Loucy (cell line): ENCODE data around the gene MRPL34.

ENCODE experiments used
- H2AFZ ChIP-seq: fragments of 200-600 bp; sonication (generic); 2 replicates; pipeline ENCODE4 v1.6.0; 2016; ENCODE audit warnings: antibody characterized with exemption, mild to moderate bottlenecking, low read length, moderate library complexity
- H3F3A ChIP-seq: fragments of 200-600 bp; 2 replicates; pipeline ENCODE4 v1.6.0; 2016; ENCODE audit warnings: antibody characterized with exemption, low read depth, mild to moderate bottlenecking
- H3K27me3 ChIP-seq: fragments of 200-600 bp; sonication (generic); 2 replicates; pipeline ENCODE4 v1.6.1; 2014; ENCODE audit warnings: low read length, mild to moderate bottlenecking; ENCODE audit not compliant: insufficient read depth, poor library complexity, severe bottlenecking
- H3K36me3 ChIP-seq: fragments of 200-600 bp; sonication (generic); 2 replicates; pipeline ENCODE4 v1.6.1; 2016; ENCODE audit warnings: low read length; ENCODE audit not compliant: insufficient read depth
- H3K4me1 ChIP-seq: fragments of 200-600 bp; sonication (generic); 2 replicates; pipeline ENCODE4 v1.5.1; 2014; ENCODE audit warnings: low read length, mild to moderate bottlenecking; ENCODE audit not compliant: insufficient read depth, poor library complexity, severe bottlenecking
- H3K4me2 ChIP-seq: fragments of 200-600 bp; sonication (generic); 2 replicates; pipeline ENCODE4 v1.6.0; 2014; ENCODE audit warnings: antibody characterized with exemption, low read length, low read depth, mild to moderate bottlenecking; ENCODE audit not compliant: poor library complexity, severe bottlenecking
- H3K4me3 ChIP-seq: fragments of 200-600 bp; sonication (generic); 2 replicates; pipeline ENCODE4 v1.5.1; 2014; ENCODE audit warnings: low read length, mild to moderate bottlenecking, mixed read lengths; ENCODE audit not compliant: poor library complexity, severe bottlenecking
- H3K79me2 ChIP-seq: fragments of 200-600 bp; sonication (generic); 2 replicates; pipeline ENCODE4 v1.6.1; 2014; ENCODE audit warnings: low read length; ENCODE audit not compliant: insufficient read depth
- H3K9ac ChIP-seq: fragments of 200-600 bp; sonication (generic); 2 replicates; pipeline ENCODE4 v1.6.0; 2014; ENCODE audit warnings: mild to moderate bottlenecking, low read depth, low read length, moderate library complexity; ENCODE audit not compliant: poor library complexity, severe bottlenecking
- H3K9me2 ChIP-seq: fragments of 200-600 bp; sonication (generic); replicated peaks from 2 replicates; pipeline ENCODE4 v1.6.1; 2016; ENCODE audit warnings: low read depth, low read length, mixed read lengths
- H3K9me3 ChIP-seq: fragments of 200-600 bp; sonication (generic); 2 replicates; pipeline ENCODE4 v1.6.1; 2014; ENCODE audit warnings: mild to moderate bottlenecking, antibody characterized with exemption, low read length, low read depth; ENCODE audit not compliant: insufficient read depth
- H4K20me1 ChIP-seq: fragments of 200-600 bp; sonication (generic); 2 replicates; pipeline ENCODE4 v1.6.0; 2014; ENCODE audit warnings: antibody characterized with exemption, low read length, mild to moderate bottlenecking; ENCODE audit not compliant: insufficient read depth, poor library complexity, severe bottlenecking
- CTCF ChIP-seq: fragments of 200-600 bp; sonication (generic); conservative IDR thresholded peaks from 2 replicates; pipeline ENCODE4 v1.5.1; 2014; ENCODE audit warnings: mild to moderate bottlenecking, antibody characterized with exemption, low read length
- EZH2phosphoT487 ChIP-seq: fragments of 200-600 bp; IDR thresholded peaks from 2 replicates; pipeline ENCODE4 v1.6.1; 2018; ENCODE audit warnings: antibody characterized with exemption, mild to moderate bottlenecking, moderate library complexity, borderline replicate concordance

Gene MRPL34

DNA sequence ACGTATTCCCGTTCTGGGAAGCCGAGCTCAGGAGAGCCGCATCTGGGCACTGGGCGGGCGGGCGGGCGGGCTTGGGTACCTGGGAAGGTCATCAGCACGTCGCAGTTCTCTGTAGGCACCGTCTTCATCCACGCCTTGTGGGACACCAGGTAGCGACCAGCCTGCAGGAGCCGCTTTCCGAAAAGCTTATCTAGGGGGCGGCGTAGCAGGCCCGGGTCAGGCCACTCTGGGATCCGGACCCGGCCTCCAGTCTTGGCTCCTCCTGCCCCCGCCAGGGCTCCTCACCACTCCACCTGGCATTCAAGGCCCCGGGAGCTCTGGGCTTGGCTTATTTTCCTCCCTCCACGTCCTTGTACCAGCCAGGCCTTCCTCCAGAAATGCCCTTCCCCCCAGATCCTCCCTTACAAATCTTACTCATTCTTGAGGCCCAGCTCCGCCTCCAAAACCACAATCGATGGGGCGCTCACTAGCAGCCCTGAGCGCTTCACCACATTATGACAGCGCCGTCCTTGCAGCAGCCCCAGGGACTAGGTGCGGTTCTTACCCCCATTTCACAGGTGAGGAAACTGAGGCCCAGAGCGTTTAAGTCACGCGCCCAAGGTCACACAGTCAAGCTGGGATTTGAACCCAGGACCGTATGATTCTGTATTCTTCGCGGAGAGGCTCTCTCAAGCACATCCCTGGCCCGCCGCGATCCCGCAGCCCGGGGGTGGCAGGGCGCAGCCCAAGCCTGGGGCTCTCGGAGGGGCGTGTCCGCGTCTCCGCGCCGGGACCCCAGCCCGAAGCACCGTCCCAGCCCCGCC is 28.1 kb downstream of the MRPL34 start:
- Histone ChIP-seq H3K4me1 (peaks cover 27% of the 10 kb centered on the region), H3F3A (peaks cover 6% of the 10 kb centered on the region; the same call in 1 of the 2 replicates), H3K79me2 (peaks cover 17% of the 10 kb centered on the region; the same call in 1 of the 2 replicates), H3K9me3 (no peaks in the 10 kb centered on the region), H4K20me1 (peaks cover 6% of the 10 kb centered on the region), H2AFZ (peak overlapping the region; percentile 97), H3K4me3 (peak overlapping the region; percentile 95), H3K27me3 (no peaks in the 10 kb centered on the region), H3K36me3 (no peaks in the 10 kb centered on the region), H3K9me2 (no peaks in the 10 kb centered on the region), H3K9ac (peak overlapping the region; percentile 87), H3K4me2 (peak overlapping the region; percentile 64)
- TF ChIP-seq CTCF (no peak), EZH2phosphoT487 (no peak)

DNA sequence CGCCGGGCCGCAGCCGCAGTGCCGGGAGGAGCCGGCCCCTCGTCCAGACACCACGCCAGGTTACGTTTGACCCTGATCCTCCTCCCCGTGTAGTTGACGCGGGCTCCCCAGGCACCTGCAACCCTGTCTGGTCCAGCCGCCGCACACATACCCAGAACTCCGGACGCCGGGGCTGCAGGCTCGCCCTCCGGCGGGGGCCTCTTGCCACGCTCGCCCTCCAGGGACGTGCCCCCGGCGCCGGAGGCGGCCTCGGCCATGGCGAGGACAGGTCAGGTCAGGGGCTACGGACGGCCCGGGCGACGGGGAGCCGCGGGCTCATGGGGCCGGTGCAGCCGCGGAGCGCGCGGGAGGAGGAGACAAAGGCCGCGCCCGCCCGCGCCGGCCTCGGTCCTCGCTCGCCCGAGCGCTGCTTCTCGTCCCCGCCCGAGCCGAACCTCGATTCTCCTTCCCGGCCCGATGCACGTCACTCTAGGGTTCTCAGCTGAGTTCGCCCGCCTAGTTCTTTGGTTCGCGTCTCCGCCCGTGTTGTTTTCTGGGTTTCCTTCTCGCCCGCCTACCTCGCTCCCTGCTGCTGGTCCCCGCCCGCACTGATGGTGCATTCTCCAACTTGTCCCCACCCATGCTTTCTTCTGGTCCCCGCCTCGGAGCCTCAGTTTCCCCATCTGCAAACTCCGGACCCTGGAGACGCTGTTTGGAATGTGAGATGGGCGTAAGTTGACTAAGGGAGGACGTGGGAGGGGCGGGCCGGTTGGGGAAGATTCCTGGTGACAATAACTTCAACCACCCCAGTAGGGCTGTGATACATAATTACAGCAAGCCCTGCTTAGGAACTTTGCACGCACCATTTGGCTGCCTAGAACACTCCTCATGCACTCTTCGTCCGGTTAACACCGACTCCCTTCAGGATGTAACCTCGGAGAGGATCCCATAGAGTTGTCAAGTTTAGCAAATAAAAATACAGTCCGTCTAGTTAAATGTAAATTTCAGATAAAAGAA is 29.0 kb downstream of the MRPL34 start, which contains the start of gene ANO8:
TSS of gene ANO8 (minus strand) at position 442 of the 996 bp plus-strand sequence. CDS start at position 257, 185 bp downstream.
- Histone ChIP-seq H2AFZ (peak within 1 kb of the TSS; percentile 97), H3K79me2 (peaks cover 19% of the 10 kb centered on the region; the same call in 1 of the 2 replicates), H4K20me1 (peaks cover 6% of the 10 kb centered on the region), H3K36me3 (no peaks in the 10 kb centered on the region), H3K9me3 (no peaks in the 10 kb centered on the region), H3F3A (peaks cover 6% of the 10 kb centered on the region; the same call in 1 of the 2 replicates), H3K4me3 (peak within 1 kb of the TSS; percentile 95), H3K4me1 (peaks cover 27% of the 10 kb centered on the region), H3K4me2 (peak within 1 kb of the TSS; percentile 64), H3K9ac (peak within 1 kb of the TSS; percentile 87), H3K9me2 (no peaks in the 10 kb centered on the region), H3K27me3 (no peaks in the 10 kb centered on the region)
- no peak for TF ChIP-seq EZH2phosphoT487
- no peak for TF ChIP-seq CTCF

- H3K9me3 ChIP-seq, result no peaks in the 10 kb centered on the region
- H3K4me2 ChIP-seq, result peak overlapping the region; percentile 64
- peaks cover 6% of the 10 kb centered on the region for H4K20me1 ChIP-seq
- no peak overlapping the region for H3K4me3 ChIP-seq
- H3K9ac ChIP-seq, result no peak overlapping the region
- no peaks in the 10 kb centered on the region for H3K36me3 ChIP-seq
- H2AFZ ChIP-seq, result no peak overlapping the region
- H3K9me2 ChIP-seq, result no peaks in the 10 kb centered on the region
- no peaks in the 10 kb centered on the region for H3K27me3 ChIP-seq
- no peak for TF ChIP-seq CTCF
- no peak for TF ChIP-seq EZH2phosphoT487
- peaks cover 27% of the 10 kb centered on the region for H3K4me1 ChIP-seq
- H3K79me2 ChIP-seq, result peaks cover 19% of the 10 kb centered on the region; the same call in 1 of the 2 replicates
- peaks cover 6% of the 10 kb centered on the region; the same call in 1 of the 2 replicates for H3F3A ChIP-seq
Observed at GRCh38 chr19:17335575-17335974, 29.9 kb downstream of the MRPL34 start.
